ENCODE measurements around the gene EFHC1. TPM values are rescaled to one million over a fixed set of nuclear protein-coding genes. Genes with fewer than 3 reads are reported as not detected.
A peak's percentile ranks its signal among the peaks of the same experiment; 100 is the strongest.

EFHC1 gene
- total RNA-seq, 1 donor from 2014 or later: 59.8 TPM

DNA sequence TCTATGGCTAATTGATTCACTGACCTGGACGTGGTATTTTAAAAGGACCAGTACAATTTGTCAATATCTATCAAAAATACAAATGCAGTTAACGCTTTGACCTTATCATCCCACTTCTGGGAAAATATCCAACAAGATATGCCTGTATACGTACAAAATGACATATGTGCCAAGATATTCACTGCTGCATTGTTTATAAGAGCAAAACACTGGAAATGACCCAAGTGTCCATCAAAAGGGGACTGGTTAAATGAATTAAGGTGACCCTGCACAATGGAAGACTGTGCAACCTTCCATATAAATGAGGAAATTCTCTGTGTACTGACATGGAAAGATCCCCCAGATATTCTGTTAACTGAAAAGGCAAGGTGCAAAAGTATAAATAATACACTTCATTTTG lies 142.8 kb downstream of the EFHC1 start:
- no peak overlapping the region for H3K9ac ChIP-seq
- no peak for DNase-seq (ENCODE audit: low spot score)
- H3K4me3 ChIP-seq: no peak overlapping the region
- no peak overlapping the region for H3K27ac Mint-ChIP-seq
- peaks cover 64% of the 10 kb centered on the region for H3K79me2 ChIP-seq (ENCODE audit: low read depth)
- no peak overlapping the region for H3K27ac ChIP-seq
- H3K27me3 Mint-ChIP-seq (ENCODE audit: insufficient read depth, low read depth): peaks cover 2% of the 10 kb centered on the region
- no peak overlapping the region for H2AFZ ChIP-seq (replicated peaks)
- no peak overlapping the region for H3K4me3 Mint-ChIP-seq
- H3K36me3 ChIP-seq: no peaks in the 10 kb centered on the region
- H3K4me1 Mint-ChIP-seq: peaks cover 23% of the 10 kb centered on the region
- no peaks in the 10 kb centered on the region for H3K27me3 ChIP-seq
- no peak overlapping the region for H3K4me2 ChIP-seq
- TF ChIP-seq, protein P1, sequence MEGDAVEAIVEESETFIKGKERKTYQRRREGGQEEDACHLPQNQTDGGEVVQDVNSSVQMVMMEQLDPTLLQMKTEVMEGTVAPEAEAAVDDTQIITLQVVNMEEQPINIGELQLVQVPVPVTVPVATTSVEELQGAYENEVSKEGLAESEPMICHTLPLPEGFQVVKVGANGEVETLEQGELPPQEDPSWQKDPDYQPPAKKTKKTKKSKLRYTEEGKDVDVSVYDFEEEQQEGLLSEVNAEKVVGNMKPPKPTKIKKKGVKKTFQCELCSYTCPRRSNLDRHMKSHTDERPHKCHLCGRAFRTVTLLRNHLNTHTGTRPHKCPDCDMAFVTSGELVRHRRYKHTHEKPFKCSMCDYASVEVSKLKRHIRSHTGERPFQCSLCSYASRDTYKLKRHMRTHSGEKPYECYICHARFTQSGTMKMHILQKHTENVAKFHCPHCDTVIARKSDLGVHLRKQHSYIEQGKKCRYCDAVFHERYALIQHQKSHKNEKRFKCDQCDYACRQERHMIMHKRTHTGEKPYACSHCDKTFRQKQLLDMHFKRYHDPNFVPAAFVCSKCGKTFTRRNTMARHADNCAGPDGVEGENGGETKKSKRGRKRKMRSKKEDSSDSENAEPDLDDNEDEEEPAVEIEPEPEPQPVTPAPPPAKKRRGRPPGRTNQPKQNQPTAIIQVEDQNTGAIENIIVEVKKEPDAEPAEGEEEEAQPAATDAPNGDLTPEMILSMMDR (IDR thresholded peaks at IDR 0.05): no peak
- TF ChIP-seq EZH2phosphoT487 (IDR thresholded peaks at IDR 0.05) (no peak), EZH2 (IDR thresholded peaks at IDR 0.05) (no peak)
- H3K9me3 Mint-ChIP-seq: no peaks in the 10 kb centered on the region
- H3K36me3 Mint-ChIP-seq: peaks cover 15% of the 10 kb centered on the region
- H4K20me1 ChIP-seq (ENCODE audit: low read depth): peaks cover 7% of the 10 kb centered on the region
- H3F3A ChIP-seq (ENCODE audit: low read depth): peaks cover 17% of the 10 kb centered on the region
- H3K4me1 ChIP-seq: peaks cover 21% of the 10 kb centered on the region
- no peaks in the 10 kb centered on the region for H3K9me3 ChIP-seq (ENCODE audit: low read depth)

DNA sequence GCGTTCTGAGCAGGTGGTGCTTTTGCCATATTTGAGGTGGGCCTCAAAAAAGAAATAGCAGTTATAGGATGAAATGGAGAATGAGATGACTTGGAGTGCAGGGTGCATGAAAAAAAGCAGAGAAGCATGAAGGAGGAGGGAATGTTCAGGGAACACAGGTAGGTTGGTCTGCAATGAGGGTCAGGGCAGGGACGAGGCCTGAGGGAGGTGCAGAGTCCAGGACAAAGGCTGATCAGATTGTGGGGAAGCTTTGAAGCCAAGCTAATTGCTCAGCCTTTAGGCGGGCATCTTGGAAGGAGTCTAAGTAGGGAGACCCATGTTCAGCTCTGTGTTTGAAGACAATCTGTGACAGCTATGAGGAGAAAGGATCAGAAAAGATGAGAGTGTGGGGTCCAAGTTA lies 144.7 kb downstream of the EFHC1 start:
- no peak overlapping the region for H3K4me3 Mint-ChIP-seq
- peaks cover 19% of the 10 kb centered on the region for H3K36me3 Mint-ChIP-seq
- peak overlapping the region; percentile 57 for H3K27ac Mint-ChIP-seq
- no peaks in the 10 kb centered on the region for H3F3A ChIP-seq (ENCODE audit: low read depth)
- H3K9ac ChIP-seq: no peak overlapping the region
- no peaks in the 10 kb centered on the region for H3K9me3 ChIP-seq (ENCODE audit: low read depth)
- peaks cover 20% of the 10 kb centered on the region for H3K4me1 ChIP-seq
- H4K20me1 ChIP-seq (ENCODE audit: low read depth): peaks cover 7% of the 10 kb centered on the region
- H3K27ac ChIP-seq: no peak overlapping the region
- no peak overlapping the region for H2AFZ ChIP-seq (replicated peaks)
- peaks cover 29% of the 10 kb centered on the region for H3K4me1 Mint-ChIP-seq
- H3K36me3 ChIP-seq: no peaks in the 10 kb centered on the region
- H3K79me2 ChIP-seq (ENCODE audit: low read depth): peaks cover 79% of the 10 kb centered on the region
- TF ChIP-seq EZH2 (IDR thresholded peaks at IDR 0.05) (no peak), EZH2phosphoT487 (IDR thresholded peaks at IDR 0.05) (no peak)
- TF ChIP-seq, protein P1 (IDR thresholded peaks at IDR 0.05): no peak
- peaks cover 2% of the 10 kb centered on the region for H3K27me3 Mint-ChIP-seq (ENCODE audit: insufficient read depth, low read depth)
- no peaks in the 10 kb centered on the region for H3K27me3 ChIP-seq
- no peak for DNase-seq (ENCODE audit: low spot score)
- no peak overlapping the region for H3K4me3 ChIP-seq
- H3K4me2 ChIP-seq: peak overlapping the region; percentile 3
- no peaks in the 10 kb centered on the region for H3K9me3 Mint-ChIP-seq

DNA sequence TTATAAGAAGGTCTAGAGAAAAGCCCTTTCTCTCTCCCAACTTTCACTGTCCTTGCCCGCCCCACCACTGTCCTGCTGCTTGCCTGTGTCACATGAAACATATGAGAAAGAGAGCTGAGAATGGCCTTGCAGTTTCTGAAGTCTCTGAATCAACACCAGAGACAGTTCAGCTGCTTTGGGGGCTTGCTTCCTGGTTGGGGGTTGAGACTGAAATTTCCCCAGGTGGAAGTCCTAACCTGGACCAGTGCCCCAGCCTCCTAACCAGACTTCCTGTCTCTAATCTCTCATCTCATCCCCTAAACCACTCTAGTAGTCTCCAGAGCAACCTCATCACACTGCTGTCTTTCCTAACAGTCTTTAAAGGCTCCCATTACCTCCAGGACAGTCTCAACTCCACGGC lies 146.1 kb downstream of the EFHC1 start:
- Histone ChIP-seq H3K9ac (no peak overlapping the region), H3K27me3 (no peaks in the 10 kb centered on the region), H3K79me2 (ENCODE audit: low read depth) (peaks cover 87% of the 10 kb centered on the region), H2AFZ (replicated peaks) (no peak overlapping the region), H3K36me3 (no peaks in the 10 kb centered on the region), H3F3A (ENCODE audit: low read depth) (no peaks in the 10 kb centered on the region), H4K20me1 (ENCODE audit: low read depth) (peaks cover 10% of the 10 kb centered on the region), H3K4me1 (peaks cover 28% of the 10 kb centered on the region), H3K9me3 (ENCODE audit: low read depth) (no peaks in the 10 kb centered on the region), H3K4me2 (no peak overlapping the region), H3K4me3 (no peak overlapping the region), H3K27ac (no peak overlapping the region)
- TF ChIP-seq, protein P1 (IDR thresholded peaks at IDR 0.05): no peak
- TF ChIP-seq EZH2 (IDR thresholded peaks at IDR 0.05) (no peak), EZH2phosphoT487 (IDR thresholded peaks at IDR 0.05) (no peak)
- peaks cover 43% of the 10 kb centered on the region for H3K4me1 Mint-ChIP-seq
- H3K27me3 Mint-ChIP-seq (ENCODE audit: insufficient read depth, low read depth): peaks cover 2% of the 10 kb centered on the region
- peaks cover 17% of the 10 kb centered on the region for H3K36me3 Mint-ChIP-seq
- no peak overlapping the region for H3K27ac Mint-ChIP-seq
- no peaks in the 10 kb centered on the region for H3K9me3 Mint-ChIP-seq
- H3K4me3 Mint-ChIP-seq: no peak overlapping the region
- no peak for DNase-seq (ENCODE audit: low spot score)

Data from neural progenitor cell (in vitro differentiated cells).